ENCODE measurements around the gene ST3GAL5.

Gene ST3GAL5

GRCh38 chr2:85802354-85803103, 86.3 kb downstream of the ST3GAL5 start:
- Histone ChIP-seq H3K27me3 (no peaks in the 10 kb centered on the region), H3K9ac (no peak overlapping the region), H3K4me2 (no peak overlapping the region), H3K4me3 (no peak overlapping the region), H3K27ac (no peak overlapping the region), H4K20me1 (no peaks in the 10 kb centered on the region), H3K4me1 (peaks cover 8% of the 10 kb centered on the region), H3K9me3 (no peaks in the 10 kb centered on the region), H3K36me3 (no peaks in the 10 kb centered on the region)
- TF ChIP-seq Cebpa-rat (IDR thresholded peaks at IDR 0.05) = no peak

- Histone ChIP-seq H3K4me2 (no peak overlapping the region), H3K4me3 (no peak overlapping the region), H3K9ac (no peak overlapping the region), H3K36me3 (no peaks in the 10 kb centered on the region), H3K27ac (no peak overlapping the region), H3K9me3 (no peaks in the 10 kb centered on the region), H3K27me3 (no peaks in the 10 kb centered on the region), H4K20me1 (no peaks in the 10 kb centered on the region), H3K4me1 (peaks cover 8% of the 10 kb centered on the region)
- no peak for TF ChIP-seq Cebpa-rat (IDR thresholded peaks at IDR 0.05)
Measured at GRCh38 chr2:85801871-85802270, 86.9 kb downstream of the ST3GAL5 start.

GRCh38 chr2:85800586-85800985, 88.2 kb downstream of the ST3GAL5 start:
- Histone ChIP-seq H3K9me3 (no peaks in the 10 kb centered on the region), H4K20me1 (no peaks in the 10 kb centered on the region), H3K9ac (no peak overlapping the region), H3K4me2 (no peak overlapping the region), H3K4me3 (no peak overlapping the region), H3K27ac (no peak overlapping the region), H3K4me1 (peaks cover 8% of the 10 kb centered on the region), H3K36me3 (no peaks in the 10 kb centered on the region), H3K27me3 (no peaks in the 10 kb centered on the region)
- TF ChIP-seq Cebpa-rat (IDR thresholded peaks at IDR 0.05) = 0 out of 2 replicates have a peak, but pooled peaks have one; percentile 16

GRCh38 chr2:85799215-85799956, 89.4 kb downstream of the ST3GAL5 start:
- Histone ChIP-seq H3K9ac (no peak overlapping the region), H3K9me3 (no peaks in the 10 kb centered on the region), H4K20me1 (no peaks in the 10 kb centered on the region), H3K27me3 (no peaks in the 10 kb centered on the region), H3K4me1 (peaks cover 2% of the 10 kb centered on the region), H3K27ac (no peak overlapping the region), H3K4me3 (no peak overlapping the region), H3K4me2 (no peak overlapping the region), H3K36me3 (no peaks in the 10 kb centered on the region)
- no peak for TF ChIP-seq Cebpa-rat (IDR thresholded peaks at IDR 0.05)

- Histone ChIP-seq H4K20me1 (no peaks in the 10 kb centered on the region), H3K27ac (no peak overlapping the region), H3K4me2 (no peak overlapping the region), H3K9ac (no peak overlapping the region), H3K9me3 (no peaks in the 10 kb centered on the region), H3K4me3 (no peak overlapping the region), H3K4me1 (no peaks in the 10 kb centered on the region), H3K36me3 (no peaks in the 10 kb centered on the region), H3K27me3 (no peaks in the 10 kb centered on the region)
- no peak for TF ChIP-seq Cebpa-rat (IDR thresholded peaks at IDR 0.05)
Measured at GRCh38 chr2:85797921-85798320, 90.9 kb downstream of the ST3GAL5 start.

GRCh38 chr2:85797263-85797660, 91.5 kb downstream of the ST3GAL5 start:
- no peak overlapping the region for H3K4me3 ChIP-seq
- no peaks in the 10 kb centered on the region for H4K20me1 ChIP-seq
- H3K27me3 ChIP-seq = no peaks in the 10 kb centered on the region
- no peaks in the 10 kb centered on the region for H3K9me3 ChIP-seq
- TF ChIP-seq Cebpa-rat (IDR thresholded peaks at IDR 0.05) = no peak
- peaks cover 3% of the 10 kb centered on the region for H3K4me1 ChIP-seq
- no peak overlapping the region for H3K9ac ChIP-seq
- no peaks in the 10 kb centered on the region for H3K36me3 ChIP-seq
- H3K4me2 ChIP-seq = no peak overlapping the region
- no peak overlapping the region for H3K27ac ChIP-seq

- H4K20me1 ChIP-seq = no peaks in the 10 kb centered on the region
- H3K27me3 ChIP-seq = no peaks in the 10 kb centered on the region
- no peak overlapping the region for H3K4me3 ChIP-seq
- H3K27ac ChIP-seq = no peak overlapping the region
- H3K9me3 ChIP-seq = no peaks in the 10 kb centered on the region
- H3K4me2 ChIP-seq = no peak overlapping the region
- no peak for TF ChIP-seq Cebpa-rat (IDR thresholded peaks at IDR 0.05)
- H3K9ac ChIP-seq = no peak overlapping the region
- peaks cover 7% of the 10 kb centered on the region for H3K4me1 ChIP-seq
- H3K36me3 ChIP-seq = no peaks in the 10 kb centered on the region
Measured at GRCh38 chr2:85796341-85797262, 92.2 kb downstream of the ST3GAL5 start.

- no peaks in the 10 kb centered on the region for H3K36me3 ChIP-seq
- H4K20me1 ChIP-seq = no peaks in the 10 kb centered on the region
- H3K4me1 ChIP-seq = peaks cover 7% of the 10 kb centered on the region
- H3K4me2 ChIP-seq = no peak overlapping the region
- H3K27ac ChIP-seq = no peak overlapping the region
- no peak overlapping the region for H3K9ac ChIP-seq
- no peak for TF ChIP-seq Cebpa-rat (IDR thresholded peaks at IDR 0.05)
- no peaks in the 10 kb centered on the region for H3K9me3 ChIP-seq
- H3K4me3 ChIP-seq = no peak overlapping the region
- H3K27me3 ChIP-seq = no peaks in the 10 kb centered on the region
Measured at GRCh38 chr2:85796046-85796340, 92.8 kb downstream of the ST3GAL5 start.

GRCh38 chr2:85795331-85796045, 93.3 kb downstream of the ST3GAL5 start:
- Histone ChIP-seq H3K4me2 (no peak overlapping the region), H3K27ac (no peak overlapping the region), H3K36me3 (no peaks in the 10 kb centered on the region), H3K9ac (no peak overlapping the region), H4K20me1 (no peaks in the 10 kb centered on the region), H3K9me3 (no peaks in the 10 kb centered on the region), H3K4me3 (no peak overlapping the region), H3K4me1 (peaks cover 12% of the 10 kb centered on the region), H3K27me3 (no peaks in the 10 kb centered on the region)
- no peak for TF ChIP-seq Cebpa-rat (IDR thresholded peaks at IDR 0.05)

Data from BLaER1 (cell line).